Caco-2 (cell line): ENCODE results near the gene CCDC85C. TPM values are rescaled to one million over a fixed set of nuclear protein-coding genes. Genes with fewer than 3 reads are reported as not detected.

ENCODE experiments used
- BruUV-seq: library from RNA; stranded (reverse); fragments of 400-500 nt; replicated peaks from 2 replicates; lab custom pipeline; 2021; lab: Mats Ljungman, UMichigan
- CTCF ChIA-PET: fragments of 300-600 bp; sonication (Branson Sonifier 250); formaldehyde crosslinking; loops from one replicate; lab custom pipeline; 2022; ENCODE audit warnings: antibody characterized with exemption; lab: Charles Lee
- POLR2A ChIA-PET: fragments of 300-600 bp; sonication (Branson Sonifier 250); formaldehyde crosslinking; loops from one replicate; lab custom pipeline; 2022; ENCODE audit warnings: antibody characterized with exemption; lab: Charles Lee
- DNase-seq, 2 experiments: peaks; one replicate each; pipeline versions ENCODE4 v3.0.0 to v3.0.0-alpha.2; 2020 to 2022
- H3K27me3 ChIP-seq: replicated peaks from 2 replicates; pipeline ENCODE4 v1.6.0; 2011; ENCODE audit warnings: low read length; ENCODE audit not compliant: control insufficient read depth, insufficient read depth
- H3K36me3 ChIP-seq: 2 replicates; pipeline ENCODE4 v1.5.1; 2011; ENCODE audit warnings: low read length; ENCODE audit not compliant: control insufficient read depth, insufficient read depth
- H3K4me1 ChIP-seq: fragments of 250-450 bp; sonication (Bioruptor Pico); 2 replicates; pipeline ENCODE4 v1.5.1; 2020; ENCODE audit warnings: mild to moderate bottlenecking
- H3K4me3 ChIP-seq: 2 replicates; pipeline ENCODE4 v1.5.1; 2011; ENCODE audit warnings: low read depth, mild to moderate bottlenecking, control low read depth, low read length
- H3K9me3 ChIP-seq: fragments of 250-450 bp; sonication (Bioruptor Pico); 2 replicates; pipeline ENCODE4 v1.5.1; 2020; ENCODE audit warnings: mild to moderate bottlenecking, moderate library complexity
- H3K27ac Mint-ChIP-seq: one replicate; pipeline ENCODE4 v1.8.0; 2022; ENCODE audit warnings: mixed read lengths; ENCODE audit not compliant: unreplicated experiment
- H3K27me3 Mint-ChIP-seq: one replicate; pipeline ENCODE4 v1.8.0; 2022; ENCODE audit warnings: mixed read lengths; ENCODE audit not compliant: insufficient read depth, unreplicated experiment
- H3K36me3 Mint-ChIP-seq: one replicate; pipeline ENCODE4 v1.8.0; 2022; ENCODE audit warnings: mild to moderate bottlenecking, mixed read lengths; ENCODE audit not compliant: insufficient read depth, unreplicated experiment
- H3K4me1 Mint-ChIP-seq: one replicate; pipeline ENCODE4 v1.8.0; 2022; ENCODE audit warnings: low read depth, mixed read lengths; ENCODE audit not compliant: unreplicated experiment
- H3K4me3 Mint-ChIP-seq: one replicate; pipeline ENCODE4 v1.8.0; 2022; ENCODE audit warnings: mild to moderate bottlenecking, moderate library complexity, mixed read lengths; ENCODE audit not compliant: unreplicated experiment
- H3K9me3 Mint-ChIP-seq: one replicate; pipeline ENCODE4 v1.8.0; 2022; ENCODE audit warnings: mixed read lengths; ENCODE audit not compliant: unreplicated experiment
- intact Hi-C: fragments of 100-400 bp; cut with micrococcal nuclease; formaldehyde crosslinking; loops from one replicate; pipeline ENCODE4 v1.10.0; 2022; ENCODE audit not compliant: unreplicated experiment
- total RNA-seq: library from RNA; stranded (reverse); gene quantifications from 2 replicates; pipeline ENCODE4 v1.2.3, GENCODE V29; 2022
- TF ChIP-seq, protein P1 (sequence below), 2 experiments: fragments of 200-600 bp in 1 of 2; IDR thresholded peaks; 1 replicate in 1 of 2; 2 replicates in 1 of 2; pipeline versions ENCODE4 v1.5.1 to v1.8.0; 2011 to 2022; ENCODE audit warnings: antibody characterized with exemption in 1 of 2, control low read depth in 1 of 2, inconsistent platforms in 1 of 2, low read depth in 1 of 2, low read length in 1 of 2, mild to moderate bottlenecking in 1 of 2, moderate library complexity in 1 of 2; ENCODE audit not compliant: insufficient read depth in 1 of 2, severe bottlenecking in 1 of 2, unreplicated experiment in 1 of 2

The CCDC85C gene
- total RNA-seq, 1 experiment from 2014 or later, result 76.2 TPM

DNA sequence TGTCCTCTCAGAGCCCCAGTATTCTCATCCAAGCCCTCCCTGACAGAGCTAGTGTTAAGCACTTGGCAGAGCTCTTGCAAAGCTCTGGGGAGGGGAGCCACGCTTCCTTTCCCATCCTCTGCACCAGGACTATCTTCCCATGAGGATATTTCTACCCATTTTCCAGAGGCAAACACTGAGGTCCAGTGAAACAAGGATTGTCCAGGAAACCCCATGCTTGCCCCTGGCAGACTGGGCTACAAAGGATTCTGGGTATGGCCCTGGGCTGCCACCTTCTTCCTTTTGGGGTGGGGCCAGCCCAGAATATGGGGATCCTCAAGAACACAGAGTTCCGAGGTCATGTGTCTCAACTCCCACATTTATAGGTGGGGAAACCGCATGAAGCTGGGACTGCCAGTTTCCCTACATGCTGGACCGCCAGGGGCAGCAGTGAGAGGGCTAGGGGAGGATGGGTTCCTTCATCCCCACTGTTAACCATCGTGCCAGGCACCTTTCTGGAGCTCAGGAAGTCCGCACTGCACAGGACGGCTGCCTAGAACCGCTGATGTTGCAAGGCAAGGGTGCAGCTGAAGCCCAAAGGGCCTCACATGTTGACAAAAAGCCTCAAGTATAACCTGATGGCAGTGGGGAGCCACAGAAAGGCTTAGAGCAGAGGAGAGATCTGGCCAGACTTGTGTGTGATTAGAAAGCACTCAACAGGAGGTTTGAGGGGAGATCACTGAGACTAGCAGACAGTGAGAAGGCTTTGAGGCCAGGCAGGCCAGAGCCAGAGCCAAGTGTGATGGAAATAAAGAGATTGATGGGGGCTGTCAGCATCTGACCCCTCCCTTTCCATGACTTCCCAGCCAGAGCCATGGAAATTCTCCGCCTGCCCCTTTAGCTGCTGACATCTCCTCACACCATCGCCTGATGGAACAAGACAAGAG, 5.5 kb upstream of the CCDC85C start:
- Mint-ChIP-seq H3K36me3 (no peaks in the 10 kb centered on the region), H3K27me3 (no peaks in the 10 kb centered on the region), H3K9me3 (no peaks in the 10 kb centered on the region), H3K4me1 (peaks cover 7% of the 10 kb centered on the region), H3K27ac (no peak overlapping the region), H3K4me3 (no peak overlapping the region)
- BruUV-seq, result no TSS peak
- ChIA-PET POLR2A (no interaction called here), CTCF (no interaction called here)
- Histone ChIP-seq H3K4me1 (peaks cover 9% of the 10 kb centered on the region; the same call in 1 of the 2 replicates), H3K4me3 (no peak overlapping the region), H3K27me3 (no peaks in the 10 kb centered on the region), H3K36me3 (no peaks in the 10 kb centered on the region), H3K9me3 (no peaks in the 10 kb centered on the region)
- intact Hi-C loops, result no loop called here
- no peak for DNase-seq
- TF ChIP-seq, protein P1, sequence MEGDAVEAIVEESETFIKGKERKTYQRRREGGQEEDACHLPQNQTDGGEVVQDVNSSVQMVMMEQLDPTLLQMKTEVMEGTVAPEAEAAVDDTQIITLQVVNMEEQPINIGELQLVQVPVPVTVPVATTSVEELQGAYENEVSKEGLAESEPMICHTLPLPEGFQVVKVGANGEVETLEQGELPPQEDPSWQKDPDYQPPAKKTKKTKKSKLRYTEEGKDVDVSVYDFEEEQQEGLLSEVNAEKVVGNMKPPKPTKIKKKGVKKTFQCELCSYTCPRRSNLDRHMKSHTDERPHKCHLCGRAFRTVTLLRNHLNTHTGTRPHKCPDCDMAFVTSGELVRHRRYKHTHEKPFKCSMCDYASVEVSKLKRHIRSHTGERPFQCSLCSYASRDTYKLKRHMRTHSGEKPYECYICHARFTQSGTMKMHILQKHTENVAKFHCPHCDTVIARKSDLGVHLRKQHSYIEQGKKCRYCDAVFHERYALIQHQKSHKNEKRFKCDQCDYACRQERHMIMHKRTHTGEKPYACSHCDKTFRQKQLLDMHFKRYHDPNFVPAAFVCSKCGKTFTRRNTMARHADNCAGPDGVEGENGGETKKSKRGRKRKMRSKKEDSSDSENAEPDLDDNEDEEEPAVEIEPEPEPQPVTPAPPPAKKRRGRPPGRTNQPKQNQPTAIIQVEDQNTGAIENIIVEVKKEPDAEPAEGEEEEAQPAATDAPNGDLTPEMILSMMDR (IDR thresholded peaks at IDR 0.05; ENCODE audit: insufficient read depth in 1 of 2, low read depth in 1 of 2, low read length in 1 of 2, severe bottlenecking in 1 of 2, unreplicated experiment in 1 of 2), result no peak

DNA sequence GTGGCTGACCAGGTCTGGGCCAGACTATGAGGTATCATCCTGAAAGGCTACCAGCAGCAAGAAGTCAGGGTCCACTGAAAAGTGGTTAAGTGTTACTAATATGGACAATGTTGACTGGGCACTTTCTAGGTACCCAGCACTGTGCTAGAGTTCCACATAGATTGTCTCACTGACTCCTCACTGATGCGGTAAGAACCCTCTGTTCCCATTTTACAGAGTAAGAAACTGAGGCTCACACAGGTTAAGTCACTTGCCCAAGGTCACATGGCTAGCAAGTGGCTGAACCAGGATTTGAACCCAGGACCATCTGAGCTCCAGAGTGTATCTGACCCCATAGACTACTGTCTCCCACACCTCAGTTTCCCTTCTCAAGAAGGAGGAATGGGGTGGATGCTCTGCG, 4.6 kb upstream of the CCDC85C start:
- H3K4me1 Mint-ChIP-seq, result peaks cover 7% of the 10 kb centered on the region
- H3K4me3 Mint-ChIP-seq, result no peak overlapping the region
- ChIA-PET CTCF (no interaction called here), POLR2A (no interaction called here)
- Histone ChIP-seq H3K4me3 (no peak overlapping the region), H3K36me3 (no peaks in the 10 kb centered on the region), H3K27me3 (no peaks in the 10 kb centered on the region), H3K9me3 (no peaks in the 10 kb centered on the region), H3K4me1 (peaks cover 9% of the 10 kb centered on the region; the same call in 1 of the 2 replicates)
- H3K36me3 Mint-ChIP-seq, result no peaks in the 10 kb centered on the region
- no TSS peak for BruUV-seq
- DNase-seq, result no peak
- H3K27ac Mint-ChIP-seq, result no peak overlapping the region
- TF ChIP-seq, protein P1 (IDR thresholded peaks at IDR 0.05; ENCODE audit: insufficient read depth in 1 of 2, low read depth in 1 of 2, low read length in 1 of 2, severe bottlenecking in 1 of 2, unreplicated experiment in 1 of 2), result no peak
- H3K27me3 Mint-ChIP-seq, result no peaks in the 10 kb centered on the region
- no peaks in the 10 kb centered on the region for H3K9me3 Mint-ChIP-seq
- intact Hi-C loops, result no loop called here

DNA sequence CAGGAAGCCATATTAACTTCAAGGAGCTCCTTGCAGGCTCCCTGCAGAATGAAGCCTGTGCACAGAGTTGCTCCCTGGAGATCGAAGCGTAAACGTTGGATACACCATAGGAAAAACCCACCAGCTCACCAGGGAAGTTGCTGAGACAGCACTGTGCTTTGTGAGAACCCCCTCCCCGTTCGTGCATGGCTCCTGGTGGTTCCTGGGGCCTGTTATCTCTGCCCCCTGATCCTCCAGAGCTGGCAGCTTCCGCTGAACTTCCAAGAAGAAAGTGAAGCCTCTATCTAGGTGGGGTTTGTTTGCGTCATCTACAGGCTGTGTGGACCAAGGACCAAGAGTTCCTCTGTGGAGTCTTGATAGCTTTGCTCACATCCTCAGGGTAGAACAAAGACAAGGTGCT, 2.4 kb upstream of the CCDC85C start:
- Histone ChIP-seq H3K4me1 (peaks cover 11% of the 10 kb centered on the region), H3K9me3 (no peaks in the 10 kb centered on the region), H3K36me3 (no peaks in the 10 kb centered on the region), H3K4me3 (no peak overlapping the region), H3K27me3 (no peaks in the 10 kb centered on the region)
- Mint-ChIP-seq H3K4me3 (no peak overlapping the region), H3K9me3 (no peaks in the 10 kb centered on the region), H3K27me3 (no peaks in the 10 kb centered on the region), H3K27ac (no peak overlapping the region), H3K36me3 (no peaks in the 10 kb centered on the region), H3K4me1 (peaks cover 7% of the 10 kb centered on the region)
- TF ChIP-seq, protein P1 (IDR thresholded peaks at IDR 0.05; ENCODE audit: insufficient read depth in 1 of 2, low read depth in 1 of 2, low read length in 1 of 2, severe bottlenecking in 1 of 2, unreplicated experiment in 1 of 2), result no peak
- no peak for DNase-seq
- BruUV-seq, result no TSS peak
- intact Hi-C loops, result no loop called here
- ChIA-PET CTCF (interaction anchor here (1.4 kb wide), 1 partner anchor 22 kb away, joined by 10 read pairs; no protein-coding TSS in a partner anchor), POLR2A (no interaction called here)
